Amniotic stem cell (primary cell): ENCODE data around the gene VOPP1.

Experiments
- DNase-seq: peaks from one replicate; lab custom pipeline; 2025; lab: John Stamatoyannopoulos, UW

The VOPP1 gene

GRCh38 chr7:55532150-55532917 is 40.0 kb downstream of the VOPP1 start:
- no peak for DNase-seq

GRCh38 chr7:55531536-55531935 is 40.8 kb downstream of the VOPP1 start:
- DNase-seq: no peak

GRCh38 chr7:55527307-55527706 is 45.0 kb downstream of the VOPP1 start:
- DNase-seq: no peak

GRCh38 chr7:55526770-55527169 is 45.5 kb downstream of the VOPP1 start:
- no peak for DNase-seq

- DNase-seq: no peak
Observed at GRCh38 chr7:55526329-55526728, 46.0 kb downstream of the VOPP1 start.

- no peak for DNase-seq
Observed at GRCh38 chr7:55524558-55525310, 47.6 kb downstream of the VOPP1 start.

- DNase-seq: no peak
Observed at GRCh38 chr7:55523366-55523765, 48.9 kb downstream of the VOPP1 start.

- no peak for DNase-seq
Observed at GRCh38 chr7:55521917-55522902, 50.1 kb downstream of the VOPP1 start.

GRCh38 chr7:55521512-55521911 is 50.8 kb downstream of the VOPP1 start:
- no peak for DNase-seq

- no peak for DNase-seq
Observed at GRCh38 chr7:55520426-55521140, 51.7 kb downstream of the VOPP1 start.

- DNase-seq: no peak
Observed at GRCh38 chr7:55518836-55519235, 53.5 kb downstream of the VOPP1 start.

- DNase-seq: no peak
Observed at GRCh38 chr7:55517936-55518689, 54.2 kb downstream of the VOPP1 start.

GRCh38 chr7:55517191-55517633 is 55.1 kb downstream of the VOPP1 start:
- DNase-seq: no peak

- DNase-seq: no peak
Observed at GRCh38 chr7:55516409-55516808, 55.9 kb downstream of the VOPP1 start.

- DNase-seq: no peak
Observed at GRCh38 chr7:55515569-55516279, 56.6 kb downstream of the VOPP1 start.

- DNase-seq: no peak
Observed at GRCh38 chr7:55514546-55515265, 57.6 kb downstream of the VOPP1 start.

- no peak for DNase-seq
Observed at GRCh38 chr7:55513868-55514267, 58.4 kb downstream of the VOPP1 start.

GRCh38 chr7:55512635-55513191 is 59.6 kb downstream of the VOPP1 start:
- no peak for DNase-seq

GRCh38 chr7:55510621-55511020 is 61.7 kb downstream of the VOPP1 start:
- no peak for DNase-seq
